Ishikawa (cell line): ENCODE results near the gene COL25A1.

Source experiments
- CEBPB ChIP-seq: IDR thresholded peaks from 2 replicates; pipeline ENCODE4 v1.6.1; 2012
- CREB1 ChIP-seq: IDR thresholded peaks from 2 replicates; pipeline ENCODE4 v1.6.1; 2012; ENCODE audit warnings: low read depth
- EGR1 ChIP-seq: IDR thresholded peaks from 2 replicates; pipeline ENCODE4 v1.6.1; 2012
- EP300 ChIP-seq: IDR thresholded peaks from 2 replicates; pipeline ENCODE4 v1.6.1; 2012; ENCODE audit warnings: borderline replicate concordance
- FOXM1 ChIP-seq: IDR thresholded peaks from 2 replicates; pipeline ENCODE4 v1.6.1; 2012; ENCODE audit warnings: low read depth, borderline replicate concordance
- MAX ChIP-seq: IDR thresholded peaks from 2 replicates; pipeline ENCODE4 v1.6.1; 2012
- NFIC ChIP-seq: IDR thresholded peaks from 2 replicates; pipeline ENCODE4 v1.6.1; 2012
- RAD21 ChIP-seq: IDR thresholded peaks from 2 replicates; pipeline ENCODE4 v1.6.1; 2012; ENCODE audit warnings: low read depth
- REST ChIP-seq: IDR thresholded peaks from 2 replicates; pipeline ENCODE4 v1.6.1; 2012; ENCODE audit warnings: low read depth, mild to moderate bottlenecking
- TAF1 ChIP-seq: IDR thresholded peaks from 2 replicates; pipeline ENCODE4 v1.6.1; 2012; ENCODE audit warnings: low read depth, mild to moderate bottlenecking
- TCF12 ChIP-seq: IDR thresholded peaks from 2 replicates; pipeline ENCODE4 v1.6.1; 2012; ENCODE audit warnings: low read depth
- TEAD4 ChIP-seq: IDR thresholded peaks from 2 replicates; pipeline ENCODE4 v1.6.1; 2012
- USF1 ChIP-seq: IDR thresholded peaks from 2 replicates; pipeline ENCODE4 v1.6.1; 2012
- YY1 ChIP-seq: IDR thresholded peaks from 2 replicates; pipeline ENCODE4 v1.6.1; 2012; ENCODE audit warnings: low read depth
- ZBTB7A ChIP-seq: IDR thresholded peaks from 2 replicates; pipeline ENCODE4 v1.6.1; 2012; ENCODE audit warnings: low read depth

Gene COL25A1

DNA sequence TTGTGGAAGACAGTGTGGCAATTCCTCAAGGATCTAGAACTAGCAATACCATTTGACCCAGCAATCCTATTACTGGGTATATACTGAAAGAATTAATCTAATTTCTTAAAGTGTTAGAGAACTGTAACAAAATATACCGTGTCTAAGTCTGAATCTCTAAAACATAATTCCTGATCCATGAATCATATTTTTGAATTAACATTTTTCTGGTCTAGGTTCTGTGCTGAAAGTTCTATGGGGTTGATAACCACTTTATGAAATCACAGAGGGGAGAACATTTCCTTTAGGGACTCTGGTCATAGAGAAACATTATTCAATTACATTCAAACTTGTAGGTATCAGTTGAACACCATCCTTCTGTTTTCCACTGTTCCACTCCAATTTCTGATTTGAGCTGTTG lies 447.7 kb downstream of the COL25A1 start:
- no peak for TF ChIP-seq USF1
- no peak for TF ChIP-seq FOXM1
- no peak for TF ChIP-seq RAD21
- TF ChIP-seq TCF12 = no peak
- no peak for TF ChIP-seq TAF1
- TF ChIP-seq CREB1 = no peak
- no peak for TF ChIP-seq REST
- no peak for TF ChIP-seq TEAD4
- TF ChIP-seq CEBPB = no peak

DNA sequence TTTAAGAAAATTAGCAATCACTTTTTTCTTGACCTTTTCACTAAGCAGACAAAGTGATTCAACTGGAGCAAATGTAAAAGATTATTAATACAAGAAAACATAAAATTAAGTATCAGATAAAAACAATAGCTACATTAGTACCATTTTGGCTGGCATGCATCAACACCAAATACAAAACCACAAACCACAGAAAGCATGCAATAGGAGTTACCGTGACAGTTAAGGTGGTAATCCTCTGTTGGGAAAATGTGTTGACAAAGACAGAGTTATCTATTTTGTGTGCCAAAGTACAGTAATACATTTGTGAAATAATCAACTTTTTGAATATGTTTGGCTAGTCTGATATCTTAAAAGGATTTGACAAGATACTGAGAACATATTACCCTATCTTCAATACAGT lies 449.8 kb downstream of the COL25A1 start:
- no peak for TF ChIP-seq ZBTB7A
- no peak for TF ChIP-seq EP300
- TF ChIP-seq TEAD4 = no peak
- TF ChIP-seq CREB1 = no peak
- TF ChIP-seq EGR1 = no peak
- no peak for TF ChIP-seq YY1
- TF ChIP-seq TCF12 = no peak

DNA sequence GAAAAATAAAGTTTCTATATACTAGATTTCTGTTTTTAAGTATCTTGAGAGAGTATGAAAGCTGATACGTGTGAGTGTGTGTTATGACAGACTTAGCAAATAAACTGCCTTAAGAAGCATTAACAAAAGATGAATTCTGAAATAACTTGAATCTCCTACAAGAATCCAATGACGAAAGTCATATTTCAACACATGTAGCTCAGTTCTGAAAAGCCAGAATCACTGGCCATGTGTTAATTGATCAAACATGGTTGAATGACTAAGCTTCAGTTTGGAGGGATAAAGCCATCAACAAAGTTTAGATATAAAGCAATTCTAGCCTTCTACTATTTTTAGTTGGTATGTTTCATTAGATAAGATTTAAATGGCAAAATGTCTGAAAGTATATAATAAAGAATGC lies 451.1 kb downstream of the COL25A1 start:
- TF ChIP-seq FOXM1 (no peak), TAF1 (no peak), CREB1 (no peak), TEAD4 (no peak), MAX (no peak), YY1 (no peak), REST (no peak), EGR1 (no peak), EP300 (no peak), ZBTB7A (no peak), NFIC (no peak), CEBPB (no peak), USF1 (no peak), TCF12 (no peak), RAD21 (no peak)

DNA sequence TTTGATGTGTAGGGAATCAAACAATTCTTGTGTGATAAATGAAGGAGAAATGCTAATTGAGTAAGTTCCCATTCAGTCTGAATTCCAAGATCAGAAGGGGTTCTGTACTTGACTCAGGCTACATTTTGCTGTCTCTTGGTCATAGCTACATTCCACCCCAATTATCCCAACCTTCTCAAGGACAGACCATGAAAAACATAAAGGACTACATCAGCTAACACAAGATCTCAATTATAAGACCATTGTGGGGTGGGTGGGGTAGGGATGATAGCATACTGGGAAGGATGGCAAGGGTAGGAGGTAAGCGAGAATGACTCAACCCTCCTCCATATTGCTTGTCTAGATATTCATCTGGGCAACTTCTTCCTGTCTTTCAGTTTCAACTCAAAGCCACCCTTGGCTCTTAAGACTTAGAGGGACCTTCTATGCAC lies 452.2 kb downstream of the COL25A1 start:
- TF ChIP-seq CEBPB (no peak), EP300 (no peak), ZBTB7A (no peak), MAX (no peak), EGR1 (no peak), CREB1 (no peak), TEAD4 (no peak), NFIC (no peak), USF1 (no peak), REST (no peak), YY1 (no peak), TAF1 (no peak), TCF12 (no peak), FOXM1 (no peak)
